ENCODE data around the gene RAB7B.
"Not testable (repeated sequence)": the region's sequence is repeated elsewhere in the genome, so short reads cannot be mapped to it uniquely, and the experiment has no call there.

RAB7B gene, protein sequence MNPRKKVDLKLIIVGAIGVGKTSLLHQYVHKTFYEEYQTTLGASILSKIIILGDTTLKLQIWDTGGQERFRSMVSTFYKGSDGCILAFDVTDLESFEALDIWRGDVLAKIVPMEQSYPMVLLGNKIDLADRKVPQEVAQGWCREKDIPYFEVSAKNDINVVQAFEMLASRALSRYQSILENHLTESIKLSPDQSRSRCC

DNA sequence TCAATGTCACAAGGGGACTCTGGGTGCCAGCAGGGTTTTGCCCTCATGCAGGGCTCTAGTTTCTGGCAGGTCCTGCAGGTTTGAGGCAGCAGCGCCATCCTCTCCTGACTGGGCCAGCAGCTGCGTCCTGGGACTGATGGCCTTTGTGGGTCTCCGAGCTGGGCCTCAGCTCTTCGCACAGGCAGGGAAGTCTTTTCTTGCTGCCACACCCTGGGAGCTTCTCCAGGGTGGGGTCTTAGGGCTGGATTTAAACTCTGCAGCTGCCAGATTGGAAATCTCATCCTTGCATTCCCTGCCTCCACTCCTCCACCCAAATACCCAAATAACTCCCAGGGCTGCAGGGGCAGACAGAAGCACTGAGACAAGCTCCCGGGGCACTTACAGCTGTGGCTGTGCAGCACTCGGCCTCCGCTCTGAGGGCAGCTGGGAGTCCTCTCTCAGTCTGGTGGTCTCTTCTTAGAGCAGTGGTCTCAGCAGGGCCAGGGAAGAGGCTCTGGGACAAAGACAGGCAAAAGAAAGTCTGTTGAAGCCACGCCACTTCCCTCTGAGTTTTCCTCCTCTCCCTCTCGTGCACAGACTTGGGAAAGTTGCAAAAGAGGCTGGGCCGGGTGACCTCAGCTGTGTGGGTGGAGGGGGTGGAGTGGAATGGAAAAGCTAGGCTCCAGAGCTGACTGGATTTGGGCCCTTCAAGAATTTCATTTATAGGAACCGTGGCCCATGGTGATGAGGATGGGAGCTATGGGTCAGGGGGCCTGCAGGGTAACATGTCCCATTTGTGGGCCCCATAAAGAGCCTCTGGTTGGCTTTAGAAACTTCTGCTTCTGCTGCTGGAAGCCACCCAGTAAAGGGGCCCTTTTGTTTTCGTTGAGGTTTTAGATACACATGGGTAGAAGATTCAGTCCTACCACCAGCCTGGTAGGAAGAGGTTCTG, at the start of gene RAB7B:
Gene RAB7B (minus strand): TSS at position 525 of the 931 bp plus-strand sequence. CDS start 9,260 bp downstream, outside the sequence.
- no peak for DNase-seq (ENCODE audit: low read depth in 3 of 3)

DNA sequence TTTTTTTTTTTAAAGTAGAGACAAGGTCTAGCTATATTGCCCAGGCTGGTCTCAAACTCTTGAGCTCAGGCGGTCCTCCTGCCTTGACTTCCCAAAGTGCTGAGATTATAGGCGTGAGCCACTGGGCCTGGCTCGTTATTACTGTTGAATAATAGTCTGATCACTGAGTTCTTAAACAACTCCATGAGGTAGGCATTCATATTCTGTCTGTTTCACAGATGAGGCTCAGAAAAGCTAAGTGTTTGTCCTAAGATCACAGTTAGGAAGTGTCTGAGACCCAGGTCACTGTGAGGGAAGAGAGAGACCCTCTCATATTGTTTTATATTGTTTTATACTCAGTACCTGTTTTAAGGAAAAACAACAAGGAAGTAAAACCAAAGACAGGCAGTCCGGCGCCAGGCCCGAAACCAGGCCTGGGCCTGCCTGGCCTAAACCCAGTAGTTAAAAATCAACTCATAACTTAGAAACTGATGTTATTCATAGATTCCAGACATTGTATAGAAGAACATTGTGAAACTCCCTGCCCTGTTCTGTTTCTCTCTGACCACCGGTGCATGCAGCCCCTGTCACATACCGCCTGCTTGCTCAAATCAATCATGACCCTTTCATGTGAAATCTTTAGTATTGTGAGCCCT, 49.2 kb upstream of the RAB7B start:
- not testable (repeated sequence) for DNase-seq (ENCODE audit: low read depth in 3 of 3)

DNA sequence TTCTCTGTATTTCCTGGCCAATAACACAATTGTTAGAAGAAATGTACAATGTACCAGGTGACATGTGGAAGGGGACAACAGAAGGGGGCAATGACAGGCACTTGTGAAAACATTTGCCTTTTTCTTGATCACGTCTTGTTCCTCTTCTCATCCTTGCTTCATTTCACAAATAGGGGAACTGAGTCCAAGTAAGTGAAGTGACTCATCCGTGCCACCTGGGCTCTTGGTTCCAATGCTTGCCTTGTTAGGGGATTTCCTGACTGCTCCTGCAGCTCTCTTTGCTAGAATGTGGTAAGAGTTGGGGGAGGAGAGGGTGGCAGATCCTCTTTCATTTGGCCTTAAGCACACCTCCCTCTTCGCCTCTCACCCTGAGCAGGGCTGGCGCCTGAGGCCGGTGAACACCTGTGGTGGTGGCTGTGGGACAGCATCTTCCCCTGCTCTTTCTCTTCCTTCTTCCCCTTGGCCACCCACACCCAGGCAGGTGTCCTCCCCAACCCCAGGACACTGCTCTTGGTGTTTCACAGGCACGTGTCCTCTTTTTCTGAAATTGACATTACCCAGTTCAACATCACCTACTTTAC, 47.5 kb upstream of the RAB7B start:
- DNase-seq (ENCODE audit: low read depth in 3 of 3): peak; percentile 19 to 31 (median 31)

DNA sequence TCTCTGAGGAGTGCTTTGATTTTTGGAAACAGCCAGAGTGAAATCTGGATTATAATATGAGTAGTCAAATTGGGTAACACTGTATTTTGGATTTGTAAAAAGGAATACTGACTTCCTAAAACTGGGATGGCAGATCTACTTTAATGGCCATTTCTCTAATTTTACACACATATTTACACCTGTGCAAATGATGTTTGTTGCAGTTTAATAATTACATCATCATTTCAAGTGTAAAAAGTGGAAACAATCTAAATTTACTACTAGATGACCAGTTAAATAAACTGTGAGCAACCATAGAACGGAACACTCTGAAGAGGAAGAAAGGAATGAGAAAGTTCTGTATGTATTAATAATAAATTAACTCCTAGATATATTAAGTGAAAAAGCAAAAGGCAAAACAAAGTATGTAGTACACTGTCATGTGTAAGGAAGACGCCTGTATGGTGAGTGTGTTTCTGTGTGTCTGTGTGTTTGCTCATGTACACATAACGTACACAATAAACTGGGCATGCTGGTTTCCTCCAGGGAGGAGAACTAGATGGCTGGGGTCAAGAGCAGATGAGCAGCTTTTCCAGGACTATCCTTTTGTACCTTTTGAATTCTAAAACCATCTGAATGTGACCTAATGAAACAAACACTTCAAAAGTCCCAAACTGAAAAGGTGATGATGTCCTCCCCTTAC, 46.9 kb upstream of the RAB7B start:
- DNase-seq (ENCODE audit: low read depth in 3 of 3): no peak

DNA sequence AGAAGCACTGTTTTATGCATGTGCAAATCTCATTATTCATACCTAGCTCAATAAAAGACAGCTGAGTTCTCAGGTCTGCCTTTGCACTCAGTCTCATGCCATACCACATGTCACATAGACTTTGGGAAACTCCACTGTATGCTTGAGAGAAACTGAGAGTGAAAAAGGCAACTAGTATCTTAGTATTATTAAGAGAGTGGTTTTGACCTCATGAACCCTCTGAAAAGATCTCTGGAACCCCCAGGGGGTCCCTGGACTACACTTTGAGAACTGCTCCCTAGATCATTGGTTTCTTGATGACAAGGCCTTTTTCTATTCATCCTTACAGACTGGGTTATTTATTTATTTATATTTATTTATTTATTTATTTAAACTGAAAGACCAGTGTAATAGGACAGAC, 46.1 kb upstream of the RAB7B start:
- no peak for DNase-seq (ENCODE audit: low read depth in 3 of 3)

DNA sequence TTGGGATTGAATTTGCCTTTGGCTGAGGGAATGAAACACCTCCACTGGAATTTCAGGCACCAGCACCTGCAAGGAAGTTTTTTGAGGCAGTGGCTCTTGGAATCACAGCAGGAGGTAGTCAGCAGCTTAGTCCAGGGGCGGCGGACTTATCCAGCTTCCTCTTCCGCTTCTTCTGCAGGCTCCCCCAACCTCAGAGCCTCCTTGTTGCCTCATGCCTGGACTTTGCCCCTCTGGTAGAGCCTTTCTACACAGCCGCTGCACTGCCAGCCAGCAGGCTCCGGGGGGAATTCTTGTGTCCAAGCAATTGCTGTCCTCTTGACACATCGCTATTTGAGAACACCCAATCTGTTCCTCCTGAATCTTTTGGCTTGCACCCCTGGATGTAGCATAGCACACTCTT, 45.4 kb upstream of the RAB7B start:
- no peak for DNase-seq (ENCODE audit: low read depth in 3 of 3)

DNA sequence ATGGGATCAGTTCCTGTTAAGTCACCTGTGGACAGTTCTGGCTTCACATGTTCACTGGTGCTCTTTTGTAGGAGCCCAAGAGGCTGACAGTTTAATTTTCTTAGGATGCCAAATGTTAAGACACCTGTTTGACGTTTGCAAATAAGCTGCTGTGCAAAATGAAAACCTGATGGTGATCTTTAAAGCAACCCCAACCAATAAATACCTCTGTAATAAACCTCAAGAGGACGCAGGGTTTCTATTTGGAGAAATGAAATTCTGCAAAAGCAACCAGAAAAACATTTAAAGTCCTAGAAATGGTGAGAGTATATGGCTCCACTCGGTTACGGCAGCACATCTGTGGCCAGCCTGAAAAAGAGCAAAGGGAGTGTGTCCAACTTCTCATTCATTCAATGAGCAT, 44.1 kb upstream of the RAB7B start:
- DNase-seq (ENCODE audit: low read depth in 3 of 3): no peak

DNA sequence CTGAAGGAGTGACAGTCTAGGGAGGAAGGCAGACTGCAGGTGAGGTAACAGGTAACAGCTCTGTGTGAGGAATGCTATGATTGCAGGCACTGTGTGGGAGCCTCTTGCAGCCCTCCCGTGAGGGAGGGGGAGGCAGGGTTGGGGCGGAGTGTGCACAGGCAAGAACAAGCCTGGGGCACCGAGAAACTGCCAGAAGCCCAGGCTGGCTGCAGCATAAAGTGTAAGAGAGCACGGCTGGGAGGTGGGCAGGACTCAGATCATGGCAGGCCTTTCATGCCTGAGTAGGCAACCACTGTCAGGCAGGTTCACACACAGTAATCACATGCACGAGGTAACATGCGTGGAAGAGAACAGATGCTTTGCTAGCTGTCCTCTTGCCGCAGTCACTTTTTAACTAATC, 38.4 kb upstream of the RAB7B start:
- DNase-seq (ENCODE audit: low read depth in 3 of 3): no peak

DNA sequence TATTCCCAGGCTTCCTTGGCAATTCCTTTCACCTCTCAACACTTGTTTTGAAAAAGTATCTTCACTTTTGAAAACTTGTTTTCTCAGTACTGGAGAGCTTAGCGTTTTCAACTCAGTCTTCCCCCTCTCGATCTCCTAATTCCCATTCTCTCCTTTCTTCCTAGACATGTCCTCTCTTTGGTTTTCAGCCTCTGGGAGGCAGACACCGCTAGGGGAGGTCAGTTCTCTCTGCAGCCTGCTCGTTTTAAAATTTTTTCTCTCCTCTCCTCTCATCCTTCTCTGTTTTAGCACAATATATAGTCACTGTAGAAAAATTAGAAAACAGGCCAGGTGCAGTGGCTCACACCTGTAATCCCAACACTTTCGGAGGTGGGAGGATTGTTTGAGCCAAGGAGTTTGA, 37.1 kb upstream of the RAB7B start:
- DNase-seq (ENCODE audit: low read depth in 3 of 3): no peak

DNA sequence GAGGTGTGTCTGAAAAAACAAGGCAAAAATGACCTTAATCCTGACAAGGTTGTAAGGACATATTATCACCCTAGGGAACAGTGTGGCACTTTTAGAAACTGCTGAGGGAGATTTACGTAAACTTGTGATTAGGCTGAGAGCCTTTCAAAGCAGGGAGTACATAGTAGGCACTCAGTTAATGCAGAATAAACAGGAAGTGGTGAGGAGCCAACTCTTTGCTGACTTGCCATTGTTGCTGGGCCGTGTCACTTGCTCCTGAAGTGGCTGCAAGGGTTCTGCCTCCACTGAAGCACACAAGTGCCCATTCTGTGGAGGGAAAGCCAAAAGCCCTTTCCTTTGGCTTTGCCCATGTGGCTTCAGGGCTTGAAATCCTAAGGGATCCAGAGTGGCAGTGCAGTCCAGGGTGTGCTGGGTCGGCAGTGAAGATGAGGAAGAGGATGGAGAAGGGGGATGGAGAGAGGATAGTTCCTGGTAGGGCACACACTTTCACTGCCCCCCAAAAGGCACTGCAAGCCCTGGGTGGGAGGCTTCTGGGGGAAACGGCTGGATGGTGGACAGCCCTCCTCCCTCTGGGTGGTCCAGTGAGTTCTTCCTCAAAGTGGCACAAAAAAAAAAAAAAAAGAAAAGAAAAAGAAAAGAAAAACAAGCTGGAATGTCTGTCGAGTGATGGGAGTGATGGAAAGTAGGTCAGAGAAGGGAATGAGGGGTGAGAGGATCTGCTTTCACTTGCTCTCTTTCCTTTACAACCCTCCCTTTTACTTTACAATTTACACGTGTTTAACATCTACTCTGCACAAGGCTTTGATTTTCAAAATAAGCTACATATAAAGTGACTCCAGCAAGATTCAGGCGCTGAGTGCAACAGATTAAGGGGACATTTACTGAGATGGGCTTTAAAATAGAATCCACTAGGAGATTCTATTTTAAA, 36.1 kb upstream of the RAB7B start:
- no peak for DNase-seq (ENCODE audit: low read depth in 3 of 3)

DNA sequence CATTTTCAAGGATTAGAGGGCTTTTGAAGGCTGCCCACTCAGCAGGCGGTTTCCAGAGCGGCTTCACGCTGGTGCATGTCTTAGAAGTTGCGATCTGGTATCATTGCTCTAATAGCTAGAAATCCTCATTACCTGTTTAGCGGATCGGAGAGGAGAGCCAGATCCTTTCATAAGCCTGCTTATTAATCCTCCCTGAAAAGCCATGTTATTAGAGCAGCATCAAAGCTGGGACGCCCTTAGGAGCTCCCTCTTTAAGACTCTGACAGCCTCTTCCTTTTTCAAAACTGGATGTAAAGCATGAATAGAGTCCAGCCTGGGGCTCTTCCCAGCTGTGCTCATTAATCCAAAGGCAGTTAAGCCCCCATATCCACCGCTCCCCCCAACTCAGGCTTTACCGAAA, 34.4 kb upstream of the RAB7B start:
- DNase-seq (ENCODE audit: low read depth in 3 of 3): no peak

DNA sequence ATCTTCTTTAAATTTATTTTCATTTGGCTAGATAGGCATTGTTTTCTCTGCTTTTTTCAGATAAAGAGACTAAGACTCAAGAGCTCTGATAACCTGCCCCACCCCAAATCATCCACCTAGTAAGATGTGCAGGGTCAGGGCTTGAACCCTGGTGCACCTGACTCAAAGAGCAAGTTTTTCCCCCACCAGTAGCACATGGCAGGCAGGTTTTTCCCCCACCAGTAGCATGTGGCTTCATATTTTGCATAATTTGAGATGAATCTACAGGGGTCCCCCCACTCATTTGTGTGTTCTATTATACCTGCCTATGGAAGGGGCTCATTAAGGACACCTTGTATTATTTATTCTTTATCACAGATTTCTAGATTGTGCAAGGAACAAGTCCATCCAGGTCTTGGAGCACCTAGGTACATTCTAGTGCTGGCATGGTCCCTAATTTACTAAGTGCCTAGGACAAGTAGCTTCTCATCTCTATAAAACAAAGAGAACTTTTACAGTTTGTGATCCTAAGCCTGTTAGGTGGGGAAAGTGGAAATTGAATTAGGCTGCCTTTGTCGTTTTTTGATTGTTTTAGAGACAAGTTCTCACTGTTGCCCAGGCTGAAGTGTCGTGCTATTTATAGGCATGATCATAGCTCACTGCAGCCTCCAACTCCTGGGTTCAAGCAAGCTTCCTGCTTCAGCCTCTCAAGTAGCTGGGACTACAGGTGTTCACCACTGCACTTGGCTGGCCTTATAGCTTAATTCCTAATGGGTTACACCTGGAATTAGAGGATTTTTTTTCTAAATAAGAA, 33.7 kb upstream of the RAB7B start:
- no peak for DNase-seq (ENCODE audit: low read depth in 3 of 3)

DNA sequence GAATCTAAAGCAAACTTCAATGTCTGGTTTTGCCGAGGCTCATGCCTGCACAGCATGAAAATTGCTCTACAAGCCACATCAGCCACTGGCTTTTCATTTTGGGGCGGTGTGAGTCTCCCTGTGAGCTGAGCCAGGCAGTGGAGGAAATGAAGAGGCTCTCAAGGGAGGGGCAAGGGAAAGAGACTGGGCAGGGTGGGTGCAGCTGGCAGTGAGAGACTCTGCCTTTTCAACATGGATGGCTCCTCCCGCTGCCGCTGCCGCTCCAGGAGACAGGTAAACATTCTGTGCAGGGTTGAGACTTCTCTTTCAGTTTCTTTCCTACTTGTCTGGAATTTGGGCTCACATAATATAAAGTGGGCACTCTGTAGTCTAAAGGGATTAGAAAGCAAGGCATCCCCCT, 31.8 kb upstream of the RAB7B start:
- DNase-seq (ENCODE audit: low read depth in 3 of 3): no peak

DNA sequence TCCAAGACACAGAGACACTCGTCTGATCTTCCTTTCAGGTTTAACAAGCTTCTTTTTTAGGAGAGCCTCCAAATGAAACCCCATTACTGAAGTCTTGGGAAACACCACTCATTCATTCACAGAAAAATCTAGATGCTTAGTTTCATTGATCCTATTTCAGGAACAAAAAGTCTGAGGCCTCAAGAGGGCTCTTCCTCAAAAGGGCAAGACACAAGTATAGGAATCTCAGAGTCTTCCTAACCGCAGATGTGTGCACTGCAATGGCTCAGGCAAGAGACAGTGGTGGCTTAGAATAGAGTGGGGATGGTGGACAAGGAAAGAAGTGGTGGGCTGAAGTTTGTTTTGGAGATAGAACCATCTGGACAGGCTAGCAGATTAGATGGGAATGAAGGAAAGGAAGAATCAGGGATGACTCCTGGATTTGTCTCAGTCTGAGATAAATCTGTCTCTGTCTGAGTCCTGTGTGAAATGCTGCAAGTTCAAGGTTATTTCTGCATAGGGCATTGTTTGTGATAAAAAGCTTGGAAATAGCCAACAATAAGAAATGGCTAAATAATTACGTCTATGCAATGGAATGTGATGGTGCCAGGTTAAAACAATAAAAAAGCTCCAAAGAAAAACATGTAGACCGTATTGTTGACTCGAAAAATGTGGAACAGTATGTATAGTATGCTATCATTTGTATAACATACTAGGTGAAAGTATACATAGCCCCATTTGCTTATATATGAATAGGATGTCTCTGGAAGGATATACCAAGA, 29.4 kb upstream of the RAB7B start:
- no peak for DNase-seq (ENCODE audit: low read depth in 3 of 3)

DNA sequence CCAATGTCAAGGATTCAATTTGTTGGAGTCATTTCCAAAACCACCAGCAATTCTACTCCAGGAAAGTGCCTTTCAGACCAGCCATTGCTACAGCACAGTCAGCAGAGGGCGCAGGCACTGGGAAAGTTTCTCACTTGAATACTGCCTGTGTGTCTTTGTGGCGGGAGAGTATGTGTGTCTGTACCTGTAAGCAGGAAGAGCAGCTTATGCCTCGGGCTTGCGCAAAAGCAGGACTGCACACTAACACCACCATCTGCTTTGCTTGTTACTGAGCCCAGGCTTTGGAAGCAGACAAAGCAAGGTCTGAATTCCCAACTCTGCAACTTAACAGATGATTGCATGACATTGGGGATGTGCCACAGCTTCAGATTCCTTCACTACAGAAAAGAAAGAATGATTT, 27.5 kb upstream of the RAB7B start:
- DNase-seq (ENCODE audit: low read depth in 3 of 3): peak; percentile 32 to 52 (median 38)

DNA sequence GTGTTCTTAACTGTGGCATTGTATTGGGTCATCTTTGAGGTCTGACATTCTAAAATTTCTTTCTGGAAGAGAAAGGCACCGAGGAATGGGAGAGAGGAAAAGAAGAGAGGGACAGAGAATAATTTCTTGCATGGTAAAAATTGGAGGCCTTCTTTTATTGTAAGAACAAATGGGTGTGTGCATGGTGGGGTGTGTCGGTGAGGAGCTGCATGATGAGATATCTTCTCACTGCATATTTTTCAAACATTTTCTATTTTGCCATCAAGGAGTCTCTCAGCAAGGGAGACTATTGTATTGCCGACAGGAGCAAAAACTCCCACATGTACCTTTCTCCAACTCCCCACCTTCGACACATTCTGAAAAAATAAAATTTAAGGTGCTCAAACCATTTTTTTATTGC, 27.0 kb upstream of the RAB7B start:
- no peak for DNase-seq (ENCODE audit: low read depth in 3 of 3)

DNA sequence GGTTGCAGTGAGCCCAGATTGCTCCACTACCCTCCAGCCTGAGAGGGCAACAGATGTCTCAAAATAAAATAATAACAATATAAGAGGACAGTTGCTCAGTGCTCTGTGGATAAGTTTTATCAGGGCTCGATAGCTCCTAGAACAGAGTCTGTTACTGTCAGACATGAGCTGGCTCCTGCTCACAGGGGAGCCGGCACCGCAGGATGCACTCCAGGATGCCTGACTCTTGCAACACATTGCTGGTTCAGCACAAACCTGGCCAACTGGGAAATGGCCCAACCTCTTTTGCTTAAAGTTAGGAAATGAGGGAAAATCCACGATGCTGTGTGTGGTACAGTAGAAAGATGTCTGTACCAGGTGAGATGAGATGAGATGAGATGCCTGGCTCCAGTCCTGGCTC, 26.3 kb upstream of the RAB7B start:
- no peak for DNase-seq (ENCODE audit: low read depth in 3 of 3)

DNA sequence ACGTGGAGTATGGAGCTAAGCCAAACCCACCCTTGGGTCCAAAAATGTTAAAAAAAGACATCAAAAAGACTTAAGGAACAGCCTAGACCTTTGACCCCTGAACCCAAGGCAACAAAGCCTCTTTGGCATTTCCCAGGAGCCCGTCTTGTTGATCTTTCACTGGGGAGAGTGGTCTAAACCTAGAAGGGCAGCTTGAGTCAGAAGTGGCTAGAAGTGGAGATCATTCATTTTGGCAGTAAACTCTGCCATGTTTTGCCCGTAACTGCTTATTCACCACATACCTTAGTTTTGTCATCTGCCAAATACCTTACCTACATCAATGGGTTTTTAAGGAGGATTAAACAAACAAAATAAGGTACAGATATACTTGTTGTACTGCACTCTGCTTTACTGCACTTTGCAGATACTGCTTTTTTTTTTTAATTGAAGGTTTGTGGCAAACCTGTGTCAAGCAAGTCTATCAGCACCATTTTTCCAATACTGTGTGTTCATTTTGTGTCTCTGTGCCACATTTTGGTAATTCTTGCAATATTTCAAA, 22.2 kb upstream of the RAB7B start:
- DNase-seq (ENCODE audit: low read depth in 3 of 3): no peak

DNA sequence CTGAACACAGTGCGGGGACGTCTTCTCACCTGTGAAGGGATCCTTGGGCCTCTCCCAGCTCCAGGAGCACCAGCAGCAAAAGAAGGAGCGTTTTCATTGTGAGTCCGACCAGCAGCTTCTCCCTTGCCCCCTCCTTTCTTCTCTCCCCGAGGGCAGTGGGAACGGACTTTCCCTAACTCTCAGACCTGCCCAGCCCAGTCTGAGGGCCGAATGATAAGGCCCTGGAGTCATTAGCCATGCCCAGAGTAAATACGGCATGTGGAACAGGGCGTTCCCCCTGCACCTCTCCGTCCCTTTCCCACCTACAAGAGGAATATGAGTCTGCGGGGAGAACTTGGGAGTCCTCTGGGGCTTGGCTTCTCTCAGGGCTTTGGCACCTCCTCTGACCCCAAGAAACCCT, 20.5 kb upstream of the RAB7B start, which contains the start of gene CTSE:
Gene CTSE (minus strand): TSS at position 201 of the 400 bp plus-strand sequence. CDS start 104 bp downstream, at position 97.
- no peak for DNase-seq (ENCODE audit: low read depth in 3 of 3)
